Ishikawa (cell line): ENCODE data around the gene TMEM192.

ENCODE experiments used
- CEBPB ChIP-seq: IDR thresholded peaks from 2 replicates; pipeline ENCODE4 v1.6.1; 2012
- CREB1 ChIP-seq: IDR thresholded peaks from 2 replicates; pipeline ENCODE4 v1.6.1; 2012; ENCODE audit warnings: low read depth
- EGR1 ChIP-seq: IDR thresholded peaks from 2 replicates; pipeline ENCODE4 v1.6.1; 2012
- EP300 ChIP-seq: IDR thresholded peaks from 2 replicates; pipeline ENCODE4 v1.6.1; 2012; ENCODE audit warnings: borderline replicate concordance
- FOXM1 ChIP-seq: IDR thresholded peaks from 2 replicates; pipeline ENCODE4 v1.6.1; 2012; ENCODE audit warnings: low read depth, borderline replicate concordance
- NFIC ChIP-seq: IDR thresholded peaks from 2 replicates; pipeline ENCODE4 v1.6.1; 2012
- RAD21 ChIP-seq: IDR thresholded peaks from 2 replicates; pipeline ENCODE4 v1.6.1; 2012; ENCODE audit warnings: low read depth
- REST ChIP-seq: IDR thresholded peaks from 2 replicates; pipeline ENCODE4 v1.6.1; 2012; ENCODE audit warnings: low read depth, mild to moderate bottlenecking
- TAF1 ChIP-seq: IDR thresholded peaks from 2 replicates; pipeline ENCODE4 v1.6.1; 2012; ENCODE audit warnings: low read depth, mild to moderate bottlenecking
- TCF12 ChIP-seq: IDR thresholded peaks from 2 replicates; pipeline ENCODE4 v1.6.1; 2012; ENCODE audit warnings: low read depth
- TEAD4 ChIP-seq: IDR thresholded peaks from 2 replicates; pipeline ENCODE4 v1.6.1; 2012
- YY1 ChIP-seq: IDR thresholded peaks from 2 replicates; pipeline ENCODE4 v1.6.1; 2012; ENCODE audit warnings: low read depth
- ZBTB7A ChIP-seq: IDR thresholded peaks from 2 replicates; pipeline ENCODE4 v1.6.1; 2012; ENCODE audit warnings: low read depth
- TF ChIP-seq, protein P1 (sequence below): IDR thresholded peaks from 2 replicates; pipeline ENCODE4 v1.6.1; 2012
- TF ChIP-seq, protein P2 (sequence below): IDR thresholded peaks from 2 replicates; pipeline ENCODE4 v1.6.1; 2012

The TMEM192 gene

DNA sequence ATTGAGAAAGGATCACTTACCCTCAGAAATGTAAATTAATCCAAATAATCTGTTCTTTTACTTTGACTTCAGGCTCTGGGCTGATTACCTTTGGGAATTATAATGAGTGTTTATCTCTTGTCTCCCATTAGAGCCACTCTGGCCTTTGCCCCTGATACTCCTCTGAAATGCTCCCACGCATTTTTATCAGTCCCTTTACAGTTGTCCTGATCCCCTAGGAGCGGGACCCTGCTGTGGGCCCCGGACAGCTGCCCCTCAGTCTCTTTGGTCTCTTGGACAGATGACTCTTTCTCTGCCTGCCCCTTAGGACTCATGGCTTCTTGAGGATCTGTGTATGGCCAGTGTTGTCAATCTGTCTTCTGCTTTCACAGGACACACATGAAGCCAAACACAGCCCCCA lies 60.0 kb downstream of the TMEM192 start:
- TF ChIP-seq TEAD4 (no peak), EGR1 (no peak), TCF12 (no peak), YY1 (no peak), RAD21 (no peak), ZBTB7A (no peak), CREB1 (no peak), FOXM1 (no peak), EP300 (no peak), REST (no peak), NFIC (no peak), TAF1 (no peak), CEBPB (no peak)
- TF ChIP-seq, protein P1, sequence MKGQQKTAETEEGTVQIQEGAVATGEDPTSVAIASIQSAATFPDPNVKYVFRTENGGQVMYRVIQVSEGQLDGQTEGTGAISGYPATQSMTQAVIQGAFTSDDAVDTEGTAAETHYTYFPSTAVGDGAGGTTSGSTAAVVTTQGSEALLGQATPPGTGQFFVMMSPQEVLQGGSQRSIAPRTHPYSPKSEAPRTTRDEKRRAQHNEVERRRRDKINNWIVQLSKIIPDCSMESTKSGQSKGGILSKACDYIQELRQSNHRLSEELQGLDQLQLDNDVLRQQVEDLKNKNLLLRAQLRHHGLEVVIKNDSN, result no peak
- TF ChIP-seq, protein P2, sequence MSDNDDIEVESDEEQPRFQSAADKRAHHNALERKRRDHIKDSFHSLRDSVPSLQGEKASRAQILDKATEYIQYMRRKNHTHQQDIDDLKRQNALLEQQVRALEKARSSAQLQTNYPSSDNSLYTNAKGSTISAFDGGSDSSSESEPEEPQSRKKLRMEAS, result no peak

DNA sequence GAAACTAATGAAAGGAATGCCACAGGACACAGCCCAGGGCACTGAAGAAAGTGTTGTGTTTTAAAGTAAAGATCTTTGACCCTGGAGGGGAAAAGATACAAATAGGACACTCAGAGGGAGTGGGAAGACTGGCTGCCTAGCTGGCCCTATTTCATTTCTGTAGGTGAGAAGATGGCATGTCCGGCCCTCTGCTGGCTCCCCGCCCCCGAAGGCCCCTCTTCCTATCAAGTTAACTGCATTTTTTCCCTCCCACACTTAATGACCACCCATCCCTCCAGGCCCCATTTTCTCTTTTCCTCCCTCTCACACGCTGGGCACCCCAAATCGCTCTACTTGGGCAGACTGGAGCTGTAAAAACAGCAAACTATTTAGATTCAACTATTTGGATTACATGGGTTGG lies 64.5 kb downstream of the TMEM192 start:
- TF ChIP-seq FOXM1 (no peak), CREB1 (no peak), EP300 (no peak), REST (no peak)
- TF ChIP-seq, protein P2, result no peak

DNA sequence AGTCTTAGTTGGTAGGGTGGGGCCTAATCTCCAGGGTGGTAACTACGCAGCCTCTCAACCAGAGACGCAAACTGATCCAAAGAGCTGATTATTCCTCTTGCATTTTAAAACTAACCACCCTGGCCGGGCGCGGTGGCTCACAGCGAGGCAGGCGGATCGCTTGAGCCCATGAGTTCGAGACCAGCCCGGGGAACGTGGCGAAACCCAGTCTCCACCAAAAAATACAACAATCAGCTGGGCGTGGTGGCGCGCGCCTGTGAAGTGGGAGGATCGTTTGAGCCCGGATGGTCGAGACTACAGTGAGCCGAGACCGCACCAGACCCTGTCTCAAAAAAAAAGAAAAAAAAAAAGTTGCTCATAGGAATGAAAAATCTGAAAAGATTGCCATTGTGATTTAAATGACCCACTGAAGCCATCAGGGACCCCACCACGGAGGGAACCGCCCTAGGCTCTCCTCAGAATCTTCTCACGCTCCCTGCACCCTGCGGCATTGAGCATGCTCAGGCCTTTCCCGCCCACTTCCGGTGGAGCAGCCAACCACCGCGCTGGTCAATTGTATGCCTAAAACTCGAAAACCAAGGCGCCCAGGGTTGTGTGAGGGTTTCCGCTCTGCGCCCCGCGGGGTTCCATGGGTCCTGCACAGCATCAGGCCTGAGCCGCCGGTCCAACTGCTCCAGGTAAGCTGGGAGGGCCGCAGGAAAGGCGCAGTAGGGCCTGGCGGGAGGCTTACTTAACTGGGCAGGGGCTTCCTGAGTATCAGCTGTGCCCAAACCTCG lies 81.0 kb downstream of the TMEM192 start, which contains the start of gene TRIM60:
Gene TRIM60, plus strand, starts transcription at position 564 of the 776 bp plus-strand sequence. CDS start 8,074 bp downstream, outside the sequence.
- TF ChIP-seq, protein P2, result no peak
- TF ChIP-seq CREB1 (no peak), YY1 (no peak), EGR1 (no peak), REST (no peak), EP300 (no peak), ZBTB7A (no peak), FOXM1 (no peak)

DNA sequence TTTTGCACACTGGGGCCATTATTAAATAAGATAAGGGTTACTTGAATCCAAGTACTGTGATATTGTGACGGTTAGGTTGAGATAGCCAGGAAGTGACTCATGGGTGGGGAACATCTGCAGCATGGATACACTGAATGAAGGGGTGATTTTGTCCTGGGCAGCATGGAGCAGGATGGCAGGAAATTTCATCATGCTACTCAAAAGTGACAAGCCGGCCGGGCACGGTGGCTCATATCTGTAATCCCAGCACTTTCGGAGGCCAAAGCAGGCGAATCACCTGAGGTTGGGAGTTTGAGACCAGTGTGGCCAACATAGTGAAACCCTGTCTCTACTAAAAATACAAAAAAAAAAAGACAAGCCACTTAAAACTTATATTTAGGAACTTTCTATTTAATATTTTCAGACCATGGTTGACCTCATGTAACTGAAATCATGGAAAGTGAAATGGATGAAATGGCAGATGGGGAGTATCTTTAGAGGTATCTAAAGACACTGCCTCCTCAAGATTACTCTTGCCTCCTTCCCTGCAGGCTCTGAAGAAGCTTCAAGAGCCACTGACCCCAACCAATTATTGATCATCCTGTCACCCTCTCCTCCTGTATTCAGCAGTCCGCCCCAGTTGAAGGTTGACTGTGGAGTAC lies 84.8 kb downstream of the TMEM192 start:
- no peak for TF ChIP-seq TCF12
